ENCODE measurements around the gene RBM25. TPM values are rescaled to one million over a fixed set of nuclear protein-coding genes. Genes with fewer than 3 reads are reported as not detected.
"Not testable (repeated sequence)": the region's sequence is repeated elsewhere in the genome, so short reads cannot be mapped to it uniquely, and the experiment has no call there.

The RBM25 gene
- total RNA-seq, 1 donor, result 32.9 TPM

- Histone ChIP-seq H3K27me3 (ENCODE audit: insufficient read depth, low read length) (no peaks in the 10 kb centered on the region), H3K4me1 (ENCODE audit: insufficient read depth, low read length) (peaks cover 7% of the 10 kb centered on the region), H3K79me2 (ENCODE audit: insufficient read depth, low read length) (peaks cover 36% of the 10 kb centered on the region), H3K9me3 (ENCODE audit: low read depth, low read length) (no peaks in the 10 kb centered on the region), H3K4me2 (ENCODE audit: insufficient read depth, low read length) (peak overlapping the region; percentile 75), H3K36me3 (ENCODE audit: insufficient read depth, low read length) (peaks cover 15% of the 10 kb centered on the region), H2AFZ (ENCODE audit: low read length) (peak overlapping the region; percentile 85), H3K27ac (ENCODE audit: low read depth, low read length) (no peak overlapping the region), H3K4me3 (ENCODE audit: insufficient read depth, low read length) (peak overlapping the region; percentile 82), H4K20me1 (ENCODE audit: insufficient read depth, low read length) (peaks cover 14% of the 10 kb centered on the region)
- no peak for TF ChIP-seq CTCF (IDR thresholded peaks at IDR 0.05; ENCODE audit: extremely low read depth, low read depth, low read length)
- DNase-seq (ENCODE audit: insufficient read length, low spot score, missing footprints), result no peak
Observed at GRCh38 chr14:73027546-73027945, 30.8 kb upstream of the RBM25 start.

DNA sequence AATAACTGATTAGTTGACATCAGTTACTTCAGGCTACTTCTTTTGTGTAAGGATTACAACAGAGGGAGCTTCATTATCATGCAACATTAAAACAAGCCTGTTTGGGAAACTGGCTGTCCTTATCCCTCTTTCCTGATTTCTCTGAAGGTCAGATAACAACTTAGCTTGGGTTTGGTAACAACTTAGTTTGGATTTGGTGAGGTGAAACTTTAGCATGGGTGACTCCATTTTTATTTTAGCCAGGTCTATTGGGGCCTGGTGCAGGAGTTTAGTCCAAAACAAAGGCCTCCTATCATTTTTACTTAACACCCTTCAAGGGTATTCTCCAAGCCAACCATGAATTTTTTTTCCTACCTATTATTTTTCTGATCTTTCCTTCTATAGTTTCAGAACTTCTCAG is 30.4 kb upstream of the RBM25 start:
- H2AFZ ChIP-seq (ENCODE audit: low read length), result peak overlapping the region; percentile 85
- no peak overlapping the region for H3K4me3 ChIP-seq (ENCODE audit: insufficient read depth, low read length)
- H3K27me3 ChIP-seq (ENCODE audit: insufficient read depth, low read length), result no peaks in the 10 kb centered on the region
- H3K9me3 ChIP-seq (ENCODE audit: low read depth, low read length), result no peaks in the 10 kb centered on the region
- peaks cover 7% of the 10 kb centered on the region for H3K4me1 ChIP-seq (ENCODE audit: insufficient read depth, low read length)
- H4K20me1 ChIP-seq (ENCODE audit: insufficient read depth, low read length), result peaks cover 14% of the 10 kb centered on the region
- H3K4me2 ChIP-seq (ENCODE audit: insufficient read depth, low read length), result peak overlapping the region; percentile 75
- peaks cover 13% of the 10 kb centered on the region for H3K36me3 ChIP-seq (ENCODE audit: insufficient read depth, low read length)
- no peak for TF ChIP-seq CTCF (IDR thresholded peaks at IDR 0.05; ENCODE audit: extremely low read depth, low read depth, low read length)
- no peak for DNase-seq (ENCODE audit: insufficient read length, low spot score, missing footprints)
- H3K27ac ChIP-seq (ENCODE audit: low read depth, low read length), result no peak overlapping the region
- peaks cover 33% of the 10 kb centered on the region for H3K79me2 ChIP-seq (ENCODE audit: insufficient read depth, low read length)

- DNase-seq (ENCODE audit: insufficient read length, low spot score, missing footprints); H3K79me2 ChIP-seq (ENCODE audit: insufficient read depth, low read length); H3K27ac ChIP-seq (ENCODE audit: low read depth, low read length); H3K4me2 ChIP-seq (ENCODE audit: insufficient read depth, low read length); H3K4me3 ChIP-seq (ENCODE audit: insufficient read depth, low read length); H3K9me3 ChIP-seq (ENCODE audit: low read depth, low read length); H3K27me3 ChIP-seq (ENCODE audit: insufficient read depth, low read length); H4K20me1 ChIP-seq (ENCODE audit: insufficient read depth, low read length); H3K4me1 ChIP-seq (ENCODE audit: insufficient read depth, low read length); H3K36me3 ChIP-seq (ENCODE audit: insufficient read depth, low read length): not testable (repeated sequence)
- H2AFZ ChIP-seq (ENCODE audit: low read length), result peak overlapping the region; percentile 25
Observed at GRCh38 chr14:73036706-73037450, 21.5 kb upstream of the RBM25 start.

GRCh38 chr14:73047808-73048207 is 10.5 kb upstream of the RBM25 start:
- no peaks in the 10 kb centered on the region for H3K27me3 ChIP-seq (ENCODE audit: insufficient read depth, low read length)
- no peaks in the 10 kb centered on the region for H3K36me3 ChIP-seq (ENCODE audit: insufficient read depth, low read length)
- H3K4me1 ChIP-seq (ENCODE audit: insufficient read depth, low read length), result no peaks in the 10 kb centered on the region
- peak; percentile 57 for DNase-seq (ENCODE audit: insufficient read length, low spot score, missing footprints)
- no peak overlapping the region for H3K4me3 ChIP-seq (ENCODE audit: insufficient read depth, low read length)
- H3K27ac ChIP-seq (ENCODE audit: low read depth, low read length), result no peak overlapping the region
- H3K4me2 ChIP-seq (ENCODE audit: insufficient read depth, low read length), result no peak overlapping the region
- H3K79me2 ChIP-seq (ENCODE audit: insufficient read depth, low read length), result no peaks in the 10 kb centered on the region
- H4K20me1 ChIP-seq (ENCODE audit: insufficient read depth, low read length), result no peaks in the 10 kb centered on the region
- no peak overlapping the region for H2AFZ ChIP-seq (ENCODE audit: low read length)
- no peaks in the 10 kb centered on the region for H3K9me3 ChIP-seq (ENCODE audit: low read depth, low read length)
- TF ChIP-seq CTCF (IDR thresholded peaks at IDR 0.05; ENCODE audit: extremely low read depth, low read depth, low read length), result no peak

Data from osteoblast (primary cell).